Measurements from ENCODE around the gene PEAK1.
"Not testable (repeated sequence)": the region's sequence is repeated elsewhere in the genome, so short reads cannot be mapped to it uniquely, and the experiment has no call there.

PEAK1 gene

GRCh38 chr15:77180757-77181156 is 239.1 kb downstream of the PEAK1 start:
- Histone ChIP-seq H3K9me3 (ENCODE audit: insufficient read depth, low read length) (no peaks in the 10 kb centered on the region), H4K20me1 (ENCODE audit: low read depth, low read length) (no peaks in the 10 kb centered on the region), H2AFZ (ENCODE audit: low read depth, low read length, severe bottlenecking) (no peak overlapping the region), H3K79me2 (ENCODE audit: insufficient read depth, low read length) (no peaks in the 10 kb centered on the region), H3K27me3 (ENCODE audit: low read length) (no peaks in the 10 kb centered on the region), H3K4me3 (ENCODE audit: insufficient read depth, low read length, poor library complexity, severe bottlenecking) (no peak overlapping the region), H3K36me3 (ENCODE audit: low read length) (no peaks in the 10 kb centered on the region), H3F3A (ENCODE audit: insufficient read depth) (no peaks in the 10 kb centered on the region), H3K9ac (ENCODE audit: low read length) (no peak overlapping the region), H3K4me2 (ENCODE audit: low read depth, low read length, poor library complexity, severe bottlenecking) (no peak overlapping the region), H3K27ac (ENCODE audit: low read depth, low read length) (no peak overlapping the region), H3K9me2 (replicated peaks; ENCODE audit: insufficient read depth, low read length) (no peaks in the 10 kb centered on the region)
- no peak for TF ChIP-seq EZH2phosphoT487 (conservative IDR thresholded peaks at IDR 0.05; ENCODE audit: low read length)

- Histone ChIP-seq H3K79me2 (ENCODE audit: insufficient read depth, low read length) (no peaks in the 10 kb centered on the region), H2AFZ (ENCODE audit: low read depth, low read length, severe bottlenecking) (no peak overlapping the region), H3K9ac (ENCODE audit: low read length) (no peak overlapping the region), H4K20me1 (ENCODE audit: low read depth, low read length) (no peaks in the 10 kb centered on the region), H3K27me3 (ENCODE audit: low read length) (no peaks in the 10 kb centered on the region), H3K27ac (ENCODE audit: low read depth, low read length) (no peak overlapping the region), H3F3A (ENCODE audit: insufficient read depth) (no peaks in the 10 kb centered on the region), H3K36me3 (ENCODE audit: low read length) (no peaks in the 10 kb centered on the region), H3K4me3 (ENCODE audit: insufficient read depth, low read length, poor library complexity, severe bottlenecking) (no peak overlapping the region), H3K9me3 (ENCODE audit: insufficient read depth, low read length) (no peaks in the 10 kb centered on the region), H3K9me2 (replicated peaks; ENCODE audit: insufficient read depth, low read length) (no peaks in the 10 kb centered on the region), H3K4me2 (ENCODE audit: low read depth, low read length, poor library complexity, severe bottlenecking) (no peak overlapping the region)
- TF ChIP-seq EZH2phosphoT487 (conservative IDR thresholded peaks at IDR 0.05; ENCODE audit: low read length) (no peak), CTCF (IDR thresholded peaks at IDR 0.05; ENCODE audit: insufficient read depth, low read length, poor library complexity, severe bottlenecking) (no peak)
These were observed 239.6 kb downstream of the PEAK1 start for GRCh38 chr15:77180270-77180669.

GRCh38 chr15:77179541-77179998 is 240.3 kb downstream of the PEAK1 start:
- no peaks in the 10 kb centered on the region for H3K36me3 ChIP-seq (ENCODE audit: low read length)
- H2AFZ ChIP-seq (ENCODE audit: low read depth, low read length, severe bottlenecking), result no peak overlapping the region
- H3K4me2 ChIP-seq (ENCODE audit: low read depth, low read length, poor library complexity, severe bottlenecking), result no peak overlapping the region
- TF ChIP-seq CTCF (IDR thresholded peaks at IDR 0.05; ENCODE audit: insufficient read depth, low read length, poor library complexity, severe bottlenecking), result no peak
- H3K9me3 ChIP-seq (ENCODE audit: insufficient read depth, low read length), result no peaks in the 10 kb centered on the region
- no peak overlapping the region for H3K4me3 ChIP-seq (ENCODE audit: insufficient read depth, low read length, poor library complexity, severe bottlenecking)
- no peak overlapping the region for H3K27ac ChIP-seq (ENCODE audit: low read depth, low read length)
- H4K20me1 ChIP-seq (ENCODE audit: low read depth, low read length), result no peaks in the 10 kb centered on the region
- H3K9me2 ChIP-seq (replicated peaks; ENCODE audit: insufficient read depth, low read length), result no peaks in the 10 kb centered on the region
- H3K9ac ChIP-seq (ENCODE audit: low read length), result no peak overlapping the region
- no peaks in the 10 kb centered on the region for H3F3A ChIP-seq (ENCODE audit: insufficient read depth)
- no peaks in the 10 kb centered on the region for H3K79me2 ChIP-seq (ENCODE audit: insufficient read depth, low read length)
- no peaks in the 10 kb centered on the region for H3K27me3 ChIP-seq (ENCODE audit: low read length)

GRCh38 chr15:77178411-77178810 is 241.5 kb downstream of the PEAK1 start:
- H3K4me2 ChIP-seq (ENCODE audit: low read depth, low read length, poor library complexity, severe bottlenecking), result no peak overlapping the region
- H3K36me3 ChIP-seq (ENCODE audit: low read length), result no peaks in the 10 kb centered on the region
- H3K9me2 ChIP-seq (replicated peaks; ENCODE audit: insufficient read depth, low read length), result no peaks in the 10 kb centered on the region
- no peaks in the 10 kb centered on the region for H3K79me2 ChIP-seq (ENCODE audit: insufficient read depth, low read length)
- TF ChIP-seq CTCF (IDR thresholded peaks at IDR 0.05; ENCODE audit: insufficient read depth, low read length, poor library complexity, severe bottlenecking), result no peak
- TF ChIP-seq EZH2phosphoT487 (conservative IDR thresholded peaks at IDR 0.05; ENCODE audit: low read length), result no peak
- H3K27ac ChIP-seq (ENCODE audit: low read depth, low read length), result no peak overlapping the region
- no peaks in the 10 kb centered on the region for H3F3A ChIP-seq (ENCODE audit: insufficient read depth)
- no peaks in the 10 kb centered on the region for H3K9me3 ChIP-seq (ENCODE audit: insufficient read depth, low read length)
- H4K20me1 ChIP-seq (ENCODE audit: low read depth, low read length), result no peaks in the 10 kb centered on the region
- no peak overlapping the region for H3K4me3 ChIP-seq (ENCODE audit: insufficient read depth, low read length, poor library complexity, severe bottlenecking)
- no peaks in the 10 kb centered on the region for H3K27me3 ChIP-seq (ENCODE audit: low read length)
- H3K9ac ChIP-seq (ENCODE audit: low read length), result no peak overlapping the region
- H2AFZ ChIP-seq (ENCODE audit: low read depth, low read length, severe bottlenecking), result no peak overlapping the region

GRCh38 chr15:77176148-77176547 is 243.8 kb downstream of the PEAK1 start:
- not testable (repeated sequence) for H4K20me1 ChIP-seq (ENCODE audit: low read depth, low read length); H3K27me3 ChIP-seq (ENCODE audit: low read length); H3K9ac ChIP-seq (ENCODE audit: low read length); H3K9me3 ChIP-seq (ENCODE audit: insufficient read depth, low read length); H2AFZ ChIP-seq (ENCODE audit: low read depth, low read length, severe bottlenecking); H3K9me2 ChIP-seq (replicated peaks; ENCODE audit: insufficient read depth, low read length); H3K79me2 ChIP-seq (ENCODE audit: insufficient read depth, low read length); H3K4me3 ChIP-seq (ENCODE audit: insufficient read depth, low read length, poor library complexity, severe bottlenecking); H3F3A ChIP-seq (ENCODE audit: insufficient read depth); H3K4me2 ChIP-seq (ENCODE audit: low read depth, low read length, poor library complexity, severe bottlenecking); H3K36me3 ChIP-seq (ENCODE audit: low read length); H3K27ac ChIP-seq (ENCODE audit: low read depth, low read length)

Measured in SU-DHL-6 (cell line).